AG09309 (cell line): ENCODE measurements around the gene IGSF3.

Source experiments
- DNase-seq: peaks from one replicate; pipeline ENCODE4 v3.0.0-alpha.2; 2010; ENCODE audit warnings: low read depth
- H3K4me3 ChIP-seq: 2 replicates; pipeline ENCODE4 v1.5.1; 2011; ENCODE audit warnings: mild to moderate bottlenecking, low read depth, low read length, moderate library complexity; ENCODE audit not compliant: control insufficient read depth
- TF ChIP-seq, protein P1 (sequence below): IDR thresholded peaks from 2 replicates; pipeline ENCODE4 v1.5.1; 2011; ENCODE audit warnings: mild to moderate bottlenecking, low read depth, low read length, inconsistent platforms; ENCODE audit not compliant: insufficient read depth, control insufficient read depth; ENCODE audit errors: missing control alignments

IGSF3 gene

DNA sequence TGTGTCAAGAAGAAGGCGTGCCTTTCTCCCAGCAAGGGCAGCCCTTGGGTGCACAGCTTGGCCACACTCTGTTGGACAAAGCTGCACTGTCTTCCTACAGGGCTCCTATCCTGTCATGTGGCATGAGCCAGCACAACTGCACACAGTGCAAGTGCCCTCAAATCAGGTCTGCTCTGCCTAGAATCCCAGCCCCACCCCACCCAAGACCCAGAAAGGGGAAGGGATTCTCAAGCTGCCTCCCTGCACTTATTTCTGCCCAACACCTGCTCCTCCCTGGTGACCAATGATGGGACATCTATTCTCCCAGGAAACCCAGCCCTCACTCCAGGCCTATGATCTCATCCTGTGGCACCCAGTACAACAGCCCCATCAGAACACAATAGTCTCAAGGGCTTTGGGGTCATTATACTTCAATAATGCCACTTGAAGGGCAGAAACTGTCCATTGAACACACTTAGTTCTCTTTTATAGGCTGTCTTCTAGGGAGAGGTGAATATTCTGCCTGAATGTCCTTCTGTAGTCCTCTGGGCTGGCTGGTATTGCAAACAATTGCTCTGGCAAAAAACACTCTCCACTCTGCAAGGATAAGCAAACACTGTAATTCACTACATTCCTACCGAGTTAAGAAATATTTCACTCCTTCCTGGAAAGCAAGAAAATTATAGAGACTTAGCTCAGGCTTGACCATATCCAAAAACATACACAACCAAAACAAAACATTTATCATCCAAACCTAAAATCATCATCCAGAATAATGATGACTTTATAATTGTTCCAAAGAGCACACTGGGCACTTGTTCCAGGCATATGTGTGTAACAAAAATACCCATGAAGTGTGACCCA lies 43.1 kb upstream of the IGSF3 start:
- no peak overlapping the region for H3K4me3 ChIP-seq
- DNase-seq: no peak
- TF ChIP-seq, protein P1, sequence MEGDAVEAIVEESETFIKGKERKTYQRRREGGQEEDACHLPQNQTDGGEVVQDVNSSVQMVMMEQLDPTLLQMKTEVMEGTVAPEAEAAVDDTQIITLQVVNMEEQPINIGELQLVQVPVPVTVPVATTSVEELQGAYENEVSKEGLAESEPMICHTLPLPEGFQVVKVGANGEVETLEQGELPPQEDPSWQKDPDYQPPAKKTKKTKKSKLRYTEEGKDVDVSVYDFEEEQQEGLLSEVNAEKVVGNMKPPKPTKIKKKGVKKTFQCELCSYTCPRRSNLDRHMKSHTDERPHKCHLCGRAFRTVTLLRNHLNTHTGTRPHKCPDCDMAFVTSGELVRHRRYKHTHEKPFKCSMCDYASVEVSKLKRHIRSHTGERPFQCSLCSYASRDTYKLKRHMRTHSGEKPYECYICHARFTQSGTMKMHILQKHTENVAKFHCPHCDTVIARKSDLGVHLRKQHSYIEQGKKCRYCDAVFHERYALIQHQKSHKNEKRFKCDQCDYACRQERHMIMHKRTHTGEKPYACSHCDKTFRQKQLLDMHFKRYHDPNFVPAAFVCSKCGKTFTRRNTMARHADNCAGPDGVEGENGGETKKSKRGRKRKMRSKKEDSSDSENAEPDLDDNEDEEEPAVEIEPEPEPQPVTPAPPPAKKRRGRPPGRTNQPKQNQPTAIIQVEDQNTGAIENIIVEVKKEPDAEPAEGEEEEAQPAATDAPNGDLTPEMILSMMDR: no peak

DNA sequence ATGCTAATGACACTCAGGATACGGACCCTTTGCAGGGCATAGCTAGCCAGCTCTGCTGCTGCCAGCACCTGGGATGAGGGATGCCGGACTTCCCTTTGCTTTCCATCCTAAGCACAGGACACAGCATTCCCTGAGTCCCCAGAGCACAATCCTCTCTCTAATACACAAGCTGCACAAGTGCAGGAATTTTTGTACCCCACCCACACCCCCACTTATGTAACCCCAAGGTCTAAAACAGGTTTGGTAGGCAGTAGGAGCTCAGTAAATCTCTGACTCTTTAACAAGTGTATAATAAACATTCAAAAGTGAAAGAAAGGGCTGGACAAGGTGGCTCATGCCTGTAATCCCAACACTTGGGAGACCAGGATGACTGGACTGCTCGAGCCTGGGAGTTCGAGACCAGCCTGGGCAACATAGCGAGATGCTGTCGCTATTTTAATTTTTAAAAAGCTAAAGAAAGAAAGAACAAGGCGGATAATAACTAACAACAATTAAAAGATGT lies 42.2 kb upstream of the IGSF3 start:
- no peak for DNase-seq
- no peak overlapping the region for H3K4me3 ChIP-seq
- TF ChIP-seq, protein P1: no peak

DNA sequence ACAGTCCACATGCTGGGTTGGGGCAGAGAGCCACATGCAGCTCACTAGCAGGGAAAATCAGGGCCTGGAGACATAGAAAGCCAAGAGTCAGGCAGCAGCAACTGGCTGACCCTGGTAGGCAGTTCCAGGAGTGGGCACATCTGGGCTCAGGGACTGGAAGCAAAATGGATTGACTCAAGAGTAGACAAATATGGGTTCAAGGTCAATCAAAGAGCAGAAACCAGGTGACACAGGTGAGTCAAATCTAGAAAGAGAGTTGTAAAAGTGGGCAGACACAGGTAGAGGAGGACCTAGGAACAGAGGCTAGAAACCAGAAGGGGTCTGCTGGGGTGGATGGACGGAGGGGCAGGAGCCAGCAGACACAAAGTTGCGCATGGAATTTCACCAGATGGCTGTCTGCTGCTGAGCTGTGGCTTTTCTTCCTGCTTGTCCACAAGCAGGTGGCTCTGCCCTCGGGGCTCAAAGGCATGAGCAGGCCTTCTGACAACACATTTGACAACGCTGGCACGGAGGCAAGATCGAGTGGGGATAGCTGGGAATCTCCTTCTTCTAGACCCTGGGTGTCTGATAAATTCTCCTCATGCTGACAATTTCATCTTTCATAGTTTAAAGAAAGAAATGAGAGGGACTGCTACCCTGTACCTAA lies 40.8 kb upstream of the IGSF3 start:
- H3K4me3 ChIP-seq: no peak overlapping the region
- TF ChIP-seq, protein P1: no peak
- DNase-seq: no peak

DNA sequence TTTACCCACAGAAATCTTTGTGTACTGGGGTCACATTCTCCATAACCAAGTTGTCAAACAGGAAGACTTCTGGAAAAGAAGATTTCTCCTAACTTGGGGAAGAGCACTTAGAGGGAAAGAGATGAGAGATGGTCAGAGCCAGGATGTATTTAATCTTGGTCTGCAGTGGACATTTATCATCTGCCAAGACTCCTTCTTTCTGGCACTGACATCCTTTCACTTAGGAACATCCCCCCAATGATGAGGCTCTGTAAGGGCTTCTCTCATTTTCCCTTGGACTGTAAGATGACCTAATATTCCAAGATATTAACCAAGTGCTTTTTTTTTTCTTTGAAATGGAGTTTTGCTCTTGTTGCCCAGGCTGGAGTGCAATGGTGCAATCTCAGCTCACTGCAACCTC lies 39.3 kb upstream of the IGSF3 start:
- no peak overlapping the region for H3K4me3 ChIP-seq
- no peak for DNase-seq
- TF ChIP-seq, protein P1: no peak

DNA sequence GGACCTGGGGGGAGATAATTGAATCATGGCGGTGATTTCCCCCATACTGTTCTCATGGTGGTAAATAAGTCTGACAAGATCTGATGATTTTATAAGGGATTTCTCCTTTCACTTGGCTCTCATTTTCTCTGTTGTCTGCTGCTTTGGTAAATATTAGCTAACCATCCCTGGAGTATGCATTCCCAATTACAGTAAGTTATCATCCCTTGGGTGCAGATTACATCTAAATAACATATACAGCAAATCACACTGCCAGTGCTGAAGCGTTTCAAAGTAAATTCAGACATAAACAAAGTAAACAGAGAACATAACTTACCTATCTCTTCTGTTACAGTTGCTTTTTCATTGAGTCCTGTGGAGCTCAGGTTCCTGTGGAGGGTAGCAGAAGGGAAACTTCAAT lies 38.6 kb upstream of the IGSF3 start:
- no peak overlapping the region for H3K4me3 ChIP-seq
- TF ChIP-seq, protein P1: no peak
- no peak for DNase-seq

GRCh38 chr1:116704278-116704677 lies 36.7 kb upstream of the IGSF3 start:
- TF ChIP-seq, protein P1: no peak
- no peak overlapping the region for H3K4me3 ChIP-seq
- no peak for DNase-seq
